DMS153 treated with DMSO at 0.1 percent for 48 hours (cell line): ENCODE measurements around the gene HDAC4.

ENCODE experiments used
- DNase-seq: peaks from one replicate; lab custom pipeline; 2025; ENCODE audit not compliant: unreplicated experiment; lab: John Stamatoyannopoulos, UW

Gene HDAC4

GRCh38 chr2:239102266-239102665 lies 298.6 kb downstream of the HDAC4 start:
- no peak for DNase-seq

DNA sequence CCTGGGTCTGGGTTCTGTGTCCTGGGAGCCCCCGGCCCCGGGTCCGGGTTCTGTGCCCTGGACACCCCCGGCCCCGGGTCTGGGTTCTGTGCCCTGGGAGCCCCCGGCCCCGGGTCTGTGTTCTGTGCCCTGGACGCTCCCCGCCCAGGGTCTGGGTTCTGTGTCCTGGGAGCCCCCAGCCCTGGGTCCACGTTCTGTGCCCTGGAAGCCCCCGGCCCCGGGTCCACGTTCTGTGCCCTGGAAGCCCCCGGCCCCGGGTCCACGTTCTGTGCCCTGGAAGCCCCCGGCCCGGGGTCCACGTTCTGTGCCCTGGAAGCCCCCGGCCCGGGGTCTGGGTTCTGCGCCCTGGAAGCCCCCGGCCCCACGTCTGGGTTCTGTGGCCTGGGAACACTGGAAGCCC lies 299.0 kb downstream of the HDAC4 start:
- DNase-seq = no peak

GRCh38 chr2:239101071-239101470 lies 299.7 kb downstream of the HDAC4 start:
- DNase-seq = no peak

GRCh38 chr2:239099474-239099873 lies 301.3 kb downstream of the HDAC4 start:
- DNase-seq = no peak

GRCh38 chr2:239098288-239098970 lies 302.4 kb downstream of the HDAC4 start:
- no peak for DNase-seq

DNA sequence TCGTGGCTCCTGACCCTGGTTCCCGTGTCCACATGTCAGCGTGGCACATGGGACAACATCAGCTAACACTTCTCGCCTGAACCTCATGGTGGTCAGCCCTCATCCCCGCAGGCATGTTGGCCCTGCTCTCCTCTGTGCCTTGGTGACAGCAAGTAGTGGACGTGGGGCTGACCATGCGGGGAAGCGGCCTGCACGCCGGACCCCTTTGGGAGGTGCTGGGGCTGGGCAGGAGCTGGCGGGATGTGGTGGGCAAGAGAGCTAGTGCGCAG lies 303.5 kb downstream of the HDAC4 start:
- DNase-seq = no peak

- no peak for DNase-seq
Observed at GRCh38 chr2:239096676-239097427, 304.0 kb downstream of the HDAC4 start.

- DNase-seq = no peak
Observed at GRCh38 chr2:239095460-239096081, 305.2 kb downstream of the HDAC4 start.

GRCh38 chr2:239094867-239095266 lies 306.0 kb downstream of the HDAC4 start:
- no peak for DNase-seq

- no peak for DNase-seq
Observed at GRCh38 chr2:239093952-239094351, 306.9 kb downstream of the HDAC4 start.

GRCh38 chr2:239093542-239093941 lies 307.3 kb downstream of the HDAC4 start:
- DNase-seq = no peak

DNA sequence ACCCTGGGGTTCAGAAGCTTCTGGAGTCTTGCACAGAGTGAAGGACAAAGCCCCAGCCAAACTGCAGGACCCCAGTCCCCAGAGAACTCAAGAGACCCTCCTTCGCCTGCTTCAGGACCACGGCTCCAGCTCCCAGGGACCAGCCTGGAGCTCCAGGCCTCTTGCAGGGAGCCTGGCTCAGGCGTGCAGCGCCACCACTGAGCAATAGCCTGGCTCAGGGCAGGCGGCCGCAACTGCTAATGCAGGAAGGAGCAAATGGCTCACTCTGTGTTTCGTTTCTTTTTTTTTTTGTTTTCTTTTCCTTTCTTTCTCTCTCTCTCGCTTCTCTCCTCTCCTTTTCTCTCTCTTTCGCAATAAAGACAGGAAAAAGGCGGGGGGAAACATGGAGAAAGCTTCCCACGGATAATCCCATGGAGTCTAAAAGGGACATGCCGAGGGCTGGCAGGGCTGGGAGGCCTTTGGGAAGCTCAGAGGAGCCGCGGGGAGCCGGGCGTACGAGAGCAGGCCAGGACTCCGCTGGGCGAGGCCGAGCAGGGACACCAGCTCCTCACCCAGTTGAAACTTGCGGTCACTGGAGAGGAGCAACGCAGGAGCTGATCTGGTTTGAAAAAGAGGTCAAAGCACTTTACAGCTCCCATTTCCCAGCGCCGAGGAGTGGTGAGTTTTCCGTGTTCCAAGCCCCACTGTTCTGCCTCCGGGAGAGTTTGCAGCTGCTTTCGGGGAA lies 308.1 kb downstream of the HDAC4 start:
- DNase-seq = no peak

GRCh38 chr2:239089884-239090283 lies 310.9 kb downstream of the HDAC4 start:
- no peak for DNase-seq

- DNase-seq = no peak
Observed at GRCh38 chr2:239087046-239087710, 313.6 kb downstream of the HDAC4 start.

DNA sequence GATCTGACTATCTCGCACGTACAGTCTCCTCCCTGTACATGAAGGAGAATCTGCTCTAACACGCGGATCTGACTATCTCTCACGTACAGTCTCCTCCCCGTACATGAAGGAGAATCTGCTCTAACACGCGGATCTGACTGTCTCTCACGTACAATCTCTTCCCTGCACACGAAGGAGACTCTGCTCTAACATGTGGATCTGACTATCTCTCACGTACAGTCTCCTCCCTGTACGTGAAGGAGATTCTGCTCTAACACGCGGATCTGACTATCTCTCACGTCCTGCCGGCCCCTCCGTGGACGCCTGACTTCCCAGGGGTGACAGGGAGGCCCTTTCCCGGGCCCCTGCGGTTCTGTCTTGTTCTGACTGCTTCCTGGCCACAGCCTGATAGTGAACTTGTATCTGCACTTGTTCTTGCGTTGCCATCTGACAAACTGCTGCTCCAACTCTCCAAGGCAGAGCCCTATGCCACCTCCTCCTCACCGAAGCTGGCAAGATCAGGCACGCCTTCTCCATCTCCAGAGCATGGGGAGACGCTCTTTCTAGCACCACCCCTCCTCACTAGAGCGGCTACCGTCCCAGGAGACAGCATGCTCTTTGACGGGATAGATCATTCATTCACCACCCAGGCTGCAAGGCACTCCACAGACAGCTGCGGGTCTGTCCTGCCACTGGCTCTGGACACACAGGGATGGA lies 314.3 kb downstream of the HDAC4 start:
- DNase-seq = no peak

GRCh38 chr2:239085201-239085992 lies 315.4 kb downstream of the HDAC4 start:
- no peak for DNase-seq

DNA sequence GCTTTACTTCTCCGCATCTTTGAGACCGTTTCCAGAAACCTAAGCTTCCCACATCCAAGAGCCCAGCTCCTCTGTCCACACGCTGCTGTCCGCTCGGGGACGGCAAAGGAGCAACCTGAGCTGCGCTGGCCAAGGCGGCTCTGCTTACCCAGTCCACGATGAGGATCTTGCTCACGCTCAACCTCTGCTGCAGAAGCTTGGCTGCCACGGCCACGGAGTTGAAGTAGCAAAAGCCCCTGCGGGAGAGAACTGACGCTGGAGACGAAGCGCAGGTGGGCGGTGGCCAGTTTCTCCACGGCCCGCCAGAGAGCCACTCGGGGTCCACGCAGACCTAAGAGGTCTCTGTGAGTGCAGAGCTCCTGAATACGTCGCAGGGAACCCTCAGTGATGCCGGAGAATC lies 316.8 kb downstream of the HDAC4 start:
- DNase-seq = no peak

DNA sequence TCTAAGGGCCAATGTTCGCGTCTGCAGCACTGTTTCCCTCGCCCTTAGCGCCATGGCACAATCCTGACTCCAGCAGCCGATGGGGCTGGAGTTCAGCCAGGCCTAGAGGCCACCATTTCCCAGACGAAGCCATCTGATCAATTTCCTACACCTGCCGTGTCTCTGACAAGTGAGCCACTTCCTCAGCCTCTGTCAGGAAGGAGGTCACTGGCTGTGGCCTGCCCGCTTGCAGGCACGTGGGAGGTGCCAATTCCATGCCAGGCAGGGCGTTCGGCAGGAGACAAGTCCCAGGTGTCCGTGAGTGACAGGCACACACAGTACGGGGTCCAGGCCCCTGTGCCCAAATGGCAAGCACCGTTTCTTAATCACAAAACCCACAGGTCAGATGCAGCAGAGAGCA lies 318.4 kb downstream of the HDAC4 start:
- DNase-seq = no peak

DNA sequence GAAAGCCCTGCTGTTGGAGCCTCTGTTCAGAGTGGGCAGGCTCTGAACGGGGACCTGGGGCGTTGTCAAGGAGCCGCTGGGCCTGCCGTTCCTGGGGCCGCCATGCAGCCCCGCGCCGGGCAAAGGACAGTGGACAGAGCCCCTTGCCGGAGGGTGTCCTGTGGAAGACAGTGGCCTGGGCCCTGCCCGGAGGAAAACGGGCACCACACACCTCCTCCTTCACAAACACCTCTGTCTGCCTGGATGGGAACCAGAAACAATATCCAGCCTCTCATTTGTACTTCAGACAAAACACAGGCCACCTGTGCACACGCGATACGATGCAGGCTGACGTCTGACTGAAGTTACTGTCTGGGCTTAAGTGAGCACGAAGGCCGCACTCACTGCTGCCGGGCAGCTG lies 319.2 kb downstream of the HDAC4 start:
- DNase-seq = no peak

- DNase-seq = no peak
Observed at GRCh38 chr2:239081046-239081445, 319.8 kb downstream of the HDAC4 start.
